ENCODE data around the gene EIF5.
"Not testable (repeated sequence)": the region's sequence is repeated elsewhere in the genome, so short reads cannot be mapped to it uniquely, and the experiment has no call there.

The EIF5 gene

GRCh38 chr14:103336191-103336590 is 2.2 kb downstream of the EIF5 start:
- DNase-seq (ENCODE audit: low spot score): no peak

- DNase-seq (ENCODE audit: low spot score): no peak
These were observed 3.8 kb downstream of the EIF5 start for GRCh38 chr14:103337794-103338193.

- no peak for DNase-seq (ENCODE audit: low spot score)
These were observed 5.5 kb downstream of the EIF5 start for GRCh38 chr14:103339561-103339960.

GRCh38 chr14:103340480-103341212 is 6.6 kb downstream of the EIF5 start:
- no peak for DNase-seq (ENCODE audit: low spot score)

- DNase-seq (ENCODE audit: low spot score): no peak
These were observed 7.5 kb downstream of the EIF5 start for GRCh38 chr14:103341250-103342129.

GRCh38 chr14:103343164-103343879 is 9.3 kb downstream of the EIF5 start:
- no peak for DNase-seq (ENCODE audit: low spot score)

GRCh38 chr14:103343905-103344797 is 10.1 kb downstream of the EIF5 start:
- DNase-seq (ENCODE audit: low spot score): no peak

- DNase-seq (ENCODE audit: low spot score): no peak
These were observed 12.2 kb downstream of the EIF5 start for GRCh38 chr14:103346286-103346685.

- no peak for DNase-seq (ENCODE audit: low spot score)
These were observed 13.2 kb downstream of the EIF5 start for GRCh38 chr14:103347091-103347815.

GRCh38 chr14:103348154-103348553 is 14.1 kb downstream of the EIF5 start:
- no peak for DNase-seq (ENCODE audit: low spot score)

GRCh38 chr14:103349982-103350381 is 15.9 kb downstream of the EIF5 start:
- no peak for DNase-seq (ENCODE audit: low spot score)

GRCh38 chr14:103353362-103353761 is 19.3 kb downstream of the EIF5 start:
- no peak for DNase-seq (ENCODE audit: low spot score)

GRCh38 chr14:103354141-103354540 is 20.1 kb downstream of the EIF5 start:
- DNase-seq (ENCODE audit: low spot score): no peak

GRCh38 chr14:103356024-103356682 is 22.1 kb downstream of the EIF5 start:
- DNase-seq (ENCODE audit: low spot score): no peak

- not testable (repeated sequence) for DNase-seq (ENCODE audit: low spot score)
These were observed 23.5 kb downstream of the EIF5 start for GRCh38 chr14:103357552-103357951.

- DNase-seq (ENCODE audit: low spot score): no peak
These were observed 26.5 kb downstream of the EIF5 start for GRCh38 chr14:103360548-103360947.

- no peak for DNase-seq (ENCODE audit: low spot score)
These were observed 27.8 kb downstream of the EIF5 start for GRCh38 chr14:103361867-103362266.

GRCh38 chr14:103362780-103363179 is 28.7 kb downstream of the EIF5 start:
- DNase-seq (ENCODE audit: low spot score): no peak

GRCh38 chr14:103366741-103367140 is 32.7 kb downstream of the EIF5 start:
- DNase-seq (ENCODE audit: low spot score): no peak

GRCh38 chr14:103367995-103368394 is 34.0 kb downstream of the EIF5 start:
- no peak for DNase-seq (ENCODE audit: low spot score)

Measured in D341Med (cell line).